PC-9 (cell line): Measurements from ENCODE around the gene FCN2. TPM values are rescaled to one million over a fixed set of nuclear protein-coding genes. Genes with fewer than 3 reads are reported as not detected.

Source experiments
- BruUV-seq: library from RNA; stranded (reverse); fragments of 400-500 nt; replicated peaks from 2 replicates; lab custom pipeline; 2021; lab: Mats Ljungman, UMichigan
- CTCF ChIA-PET: fragments of 300-600 bp; sonication (Branson Sonifier 250); formaldehyde crosslinking; loops from one replicate; lab custom pipeline; 2022; ENCODE audit warnings: antibody characterized with exemption; lab: Charles Lee
- POLR2A ChIA-PET: fragments of 300-600 bp; sonication (Branson Sonifier 250); formaldehyde crosslinking; loops from one replicate; lab custom pipeline; 2022; ENCODE audit warnings: antibody characterized with exemption; ENCODE audit not compliant: unreplicated experiment; lab: Charles Lee
- DNase-seq, 2 experiments: peaks; one replicate each; pipeline versions ENCODE4 v3.0.0 to v3.0.0-alpha.2; 2015 to 2022; ENCODE audit warnings: mixed read lengths in 1 of 2
- H2AFZ ChIP-seq: fragments of 200-600 bp; sonication (generic); 2 replicates; pipeline ENCODE4 v1.8.1; 2017; ENCODE audit warnings: antibody characterized with exemption
- H3F3A ChIP-seq: fragments of 200-600 bp; sonication (generic); 2 replicates; pipeline ENCODE4 v1.8.1; 2017; ENCODE audit warnings: antibody characterized with exemption, mild to moderate bottlenecking, low read depth; ENCODE audit not compliant: insufficient read depth
- H3K27ac ChIP-seq: fragments of 200-600 bp; sonication (generic); 2 replicates; pipeline ENCODE4 v1.6.1; 2016; ENCODE audit warnings: mixed run types
- H3K27me3 ChIP-seq: fragments of 200-600 bp; sonication (generic); 2 replicates; pipeline ENCODE4 v1.6.1; 2016; ENCODE audit warnings: low read depth, mixed run types; ENCODE audit not compliant: insufficient read depth
- H3K36me3 ChIP-seq: fragments of 200-600 bp; sonication (generic); 2 replicates; pipeline ENCODE4 v1.6.1; 2016; ENCODE audit warnings: low read depth, mixed run types
- H3K4me1 ChIP-seq: fragments of 200-600 bp; sonication (generic); replicated peaks from 2 replicates; pipeline ENCODE4 v1.6.1; 2016; ENCODE audit warnings: mixed run types; ENCODE audit not compliant: insufficient read depth
- H3K4me2 ChIP-seq: fragments of 200-600 bp; sonication (generic); 2 replicates; pipeline ENCODE4 v1.6.1; 2017; ENCODE audit warnings: mixed run types
- H3K4me3 ChIP-seq: fragments of 200-600 bp; sonication (generic); 2 replicates; pipeline ENCODE4 v1.6.1; 2016; ENCODE audit warnings: mixed run types
- H3K79me2 ChIP-seq: fragments of 200-600 bp; sonication (generic); 2 replicates; pipeline ENCODE4 v1.6.1; 2017; ENCODE audit warnings: low read depth, mixed run types
- H3K9me2 ChIP-seq: fragments of 200-600 bp; sonication (generic); 2 replicates; pipeline ENCODE4 v1.8.1; 2017; ENCODE audit warnings: mild to moderate bottlenecking; ENCODE audit not compliant: insufficient read depth
- H3K9me3 ChIP-seq: fragments of 200-600 bp; sonication (generic); 2 replicates; pipeline ENCODE4 v1.8.1; 2016; ENCODE audit warnings: low read depth; ENCODE audit not compliant: insufficient read depth
- H4K20me1 ChIP-seq: fragments of 200-600 bp; sonication (generic); 2 replicates; pipeline ENCODE4 v1.8.1; 2017; ENCODE audit not compliant: insufficient read depth
- CTCF ChIP-seq: fragments of 200-600 bp; sonication (generic); conservative IDR thresholded peaks from 2 replicates; pipeline ENCODE4 v1.6.1; 2017; ENCODE audit warnings: mixed run types, antibody characterized with exemption, mild to moderate bottlenecking, moderate library complexity
- EZH2 ChIP-seq: fragments of 200-600 bp; sonication (generic); IDR thresholded peaks from 2 replicates; pipeline ENCODE4 v1.8.0; 2017; ENCODE audit warnings: antibody characterized with exemption, low read depth
- intact Hi-C: fragments of 100-400 bp; cut with micrococcal nuclease; formaldehyde crosslinking; loops from one replicate; pipeline ENCODE4 v1.10.0; 2022; ENCODE audit not compliant: unreplicated experiment
- total RNA-seq: library from RNA; stranded (reverse); gene quantifications from 2 replicates; pipeline ENCODE4 v1.2.3, GENCODE V29; 2021

FCN2 gene
- total RNA-seq, 1 experiment from 2014 or later = not detected

GRCh38 chr9:134887686-134888602 lies 7.3 kb downstream of the FCN2 start:
- Histone ChIP-seq H3K27ac (no peak overlapping the region), H3K9me2 (no peaks in the 10 kb centered on the region), H3K4me2 (no peak overlapping the region), H3K79me2 (no peaks in the 10 kb centered on the region), H3K36me3 (no peaks in the 10 kb centered on the region), H3K9me3 (no peaks in the 10 kb centered on the region), H3K27me3 (peaks cover 96% of the 10 kb centered on the region), H3F3A (no peaks in the 10 kb centered on the region), H4K20me1 (no peaks in the 10 kb centered on the region; the same call in 1 of the 2 replicates), H3K4me1 (no peaks in the 10 kb centered on the region), H3K4me3 (no peak overlapping the region), H2AFZ (no peak overlapping the region)
- DNase-seq = no peak
- TF ChIP-seq EZH2 = no peak
- intact Hi-C loops = no loop called here
- ChIA-PET POLR2A (no interaction called here), CTCF (no interaction called here)
- no TSS peak for BruUV-seq

- H4K20me1 ChIP-seq = no peaks in the 10 kb centered on the region; the same call in 1 of the 2 replicates
- H3K36me3 ChIP-seq = no peaks in the 10 kb centered on the region
- peaks cover 97% of the 10 kb centered on the region for H3K27me3 ChIP-seq
- H3K27ac ChIP-seq = no peak overlapping the region
- TF ChIP-seq EZH2 (peak; percentile 71; the same call in 1 of the 2 replicates), CTCF (no peak)
- H3K9me3 ChIP-seq = no peaks in the 10 kb centered on the region
- BruUV-seq = no TSS peak
- no peaks in the 10 kb centered on the region for H3F3A ChIP-seq
- no peaks in the 10 kb centered on the region for H3K79me2 ChIP-seq
- H3K4me1 ChIP-seq = no peaks in the 10 kb centered on the region
- H2AFZ ChIP-seq = no peak overlapping the region
- intact Hi-C loops = no loop called here
- DNase-seq = no peak
- no peak overlapping the region for H3K4me3 ChIP-seq
- no peaks in the 10 kb centered on the region for H3K9me2 ChIP-seq
- ChIA-PET CTCF (no interaction called here), POLR2A (no interaction called here)
- no peak overlapping the region for H3K4me2 ChIP-seq
Measured at GRCh38 chr9:134888603-134889190, 8.1 kb downstream of the FCN2 start.

- H3K27me3 ChIP-seq = peaks cover 97% of the 10 kb centered on the region
- TF ChIP-seq EZH2 (no peak), CTCF (no peak)
- no peaks in the 10 kb centered on the region for H3K36me3 ChIP-seq
- H3K79me2 ChIP-seq = no peaks in the 10 kb centered on the region
- intact Hi-C loops = no loop called here
- no peak overlapping the region for H3K4me3 ChIP-seq
- CTCF ChIA-PET = interaction anchor here (0.6 kb wide), 1 partner anchor 528 kb away, joined by 3 read pairs; no protein-coding TSS in a partner anchor
- H3K9me2 ChIP-seq = no peaks in the 10 kb centered on the region
- no TSS peak for BruUV-seq
- H4K20me1 ChIP-seq = no peaks in the 10 kb centered on the region; the same call in 1 of the 2 replicates
- H3K4me2 ChIP-seq = no peak overlapping the region
- H2AFZ ChIP-seq = no peak overlapping the region
- H3K4me1 ChIP-seq = no peaks in the 10 kb centered on the region
- H3K27ac ChIP-seq = no peak overlapping the region
- H3F3A ChIP-seq = no peaks in the 10 kb centered on the region
- no peak for DNase-seq
- H3K9me3 ChIP-seq = no peaks in the 10 kb centered on the region
- POLR2A ChIA-PET = no interaction called here
Measured at GRCh38 chr9:134889386-134890154, 9.0 kb downstream of the FCN2 start.
